Measurements from ENCODE around the gene LRIG1. TPM values are rescaled to one million over a fixed set of nuclear protein-coding genes. Genes with fewer than 3 reads are reported as not detected.

The LRIG1 gene
- total and polyA plus RNA-seq, 2 of the 8 experiments (the other 6 are each of a cell fraction or from before 2014, with no cell fraction given) = 78.1 to 88.7 TPM

DNA sequence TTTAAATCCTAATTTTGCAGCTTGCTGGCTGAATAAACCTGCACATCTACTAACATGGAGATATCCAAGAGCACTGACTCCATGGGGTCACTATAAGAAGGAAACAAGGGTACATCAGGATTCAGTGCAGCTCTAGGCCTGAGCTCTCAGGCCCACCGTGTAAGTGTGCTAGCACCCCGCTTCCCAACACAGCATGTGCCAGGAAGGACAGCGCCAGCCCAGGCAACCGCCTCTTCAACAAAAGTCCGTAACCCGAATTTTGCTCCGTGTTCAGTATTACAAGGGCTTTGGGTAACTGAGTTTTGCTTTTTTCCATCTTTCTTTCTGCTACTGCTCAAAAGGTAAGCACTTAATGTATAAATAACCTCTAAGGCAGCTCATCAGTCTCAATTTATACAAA is 89.8 kb downstream of the LRIG1 start (continued):
- TF ChIP-seq, protein P1, sequence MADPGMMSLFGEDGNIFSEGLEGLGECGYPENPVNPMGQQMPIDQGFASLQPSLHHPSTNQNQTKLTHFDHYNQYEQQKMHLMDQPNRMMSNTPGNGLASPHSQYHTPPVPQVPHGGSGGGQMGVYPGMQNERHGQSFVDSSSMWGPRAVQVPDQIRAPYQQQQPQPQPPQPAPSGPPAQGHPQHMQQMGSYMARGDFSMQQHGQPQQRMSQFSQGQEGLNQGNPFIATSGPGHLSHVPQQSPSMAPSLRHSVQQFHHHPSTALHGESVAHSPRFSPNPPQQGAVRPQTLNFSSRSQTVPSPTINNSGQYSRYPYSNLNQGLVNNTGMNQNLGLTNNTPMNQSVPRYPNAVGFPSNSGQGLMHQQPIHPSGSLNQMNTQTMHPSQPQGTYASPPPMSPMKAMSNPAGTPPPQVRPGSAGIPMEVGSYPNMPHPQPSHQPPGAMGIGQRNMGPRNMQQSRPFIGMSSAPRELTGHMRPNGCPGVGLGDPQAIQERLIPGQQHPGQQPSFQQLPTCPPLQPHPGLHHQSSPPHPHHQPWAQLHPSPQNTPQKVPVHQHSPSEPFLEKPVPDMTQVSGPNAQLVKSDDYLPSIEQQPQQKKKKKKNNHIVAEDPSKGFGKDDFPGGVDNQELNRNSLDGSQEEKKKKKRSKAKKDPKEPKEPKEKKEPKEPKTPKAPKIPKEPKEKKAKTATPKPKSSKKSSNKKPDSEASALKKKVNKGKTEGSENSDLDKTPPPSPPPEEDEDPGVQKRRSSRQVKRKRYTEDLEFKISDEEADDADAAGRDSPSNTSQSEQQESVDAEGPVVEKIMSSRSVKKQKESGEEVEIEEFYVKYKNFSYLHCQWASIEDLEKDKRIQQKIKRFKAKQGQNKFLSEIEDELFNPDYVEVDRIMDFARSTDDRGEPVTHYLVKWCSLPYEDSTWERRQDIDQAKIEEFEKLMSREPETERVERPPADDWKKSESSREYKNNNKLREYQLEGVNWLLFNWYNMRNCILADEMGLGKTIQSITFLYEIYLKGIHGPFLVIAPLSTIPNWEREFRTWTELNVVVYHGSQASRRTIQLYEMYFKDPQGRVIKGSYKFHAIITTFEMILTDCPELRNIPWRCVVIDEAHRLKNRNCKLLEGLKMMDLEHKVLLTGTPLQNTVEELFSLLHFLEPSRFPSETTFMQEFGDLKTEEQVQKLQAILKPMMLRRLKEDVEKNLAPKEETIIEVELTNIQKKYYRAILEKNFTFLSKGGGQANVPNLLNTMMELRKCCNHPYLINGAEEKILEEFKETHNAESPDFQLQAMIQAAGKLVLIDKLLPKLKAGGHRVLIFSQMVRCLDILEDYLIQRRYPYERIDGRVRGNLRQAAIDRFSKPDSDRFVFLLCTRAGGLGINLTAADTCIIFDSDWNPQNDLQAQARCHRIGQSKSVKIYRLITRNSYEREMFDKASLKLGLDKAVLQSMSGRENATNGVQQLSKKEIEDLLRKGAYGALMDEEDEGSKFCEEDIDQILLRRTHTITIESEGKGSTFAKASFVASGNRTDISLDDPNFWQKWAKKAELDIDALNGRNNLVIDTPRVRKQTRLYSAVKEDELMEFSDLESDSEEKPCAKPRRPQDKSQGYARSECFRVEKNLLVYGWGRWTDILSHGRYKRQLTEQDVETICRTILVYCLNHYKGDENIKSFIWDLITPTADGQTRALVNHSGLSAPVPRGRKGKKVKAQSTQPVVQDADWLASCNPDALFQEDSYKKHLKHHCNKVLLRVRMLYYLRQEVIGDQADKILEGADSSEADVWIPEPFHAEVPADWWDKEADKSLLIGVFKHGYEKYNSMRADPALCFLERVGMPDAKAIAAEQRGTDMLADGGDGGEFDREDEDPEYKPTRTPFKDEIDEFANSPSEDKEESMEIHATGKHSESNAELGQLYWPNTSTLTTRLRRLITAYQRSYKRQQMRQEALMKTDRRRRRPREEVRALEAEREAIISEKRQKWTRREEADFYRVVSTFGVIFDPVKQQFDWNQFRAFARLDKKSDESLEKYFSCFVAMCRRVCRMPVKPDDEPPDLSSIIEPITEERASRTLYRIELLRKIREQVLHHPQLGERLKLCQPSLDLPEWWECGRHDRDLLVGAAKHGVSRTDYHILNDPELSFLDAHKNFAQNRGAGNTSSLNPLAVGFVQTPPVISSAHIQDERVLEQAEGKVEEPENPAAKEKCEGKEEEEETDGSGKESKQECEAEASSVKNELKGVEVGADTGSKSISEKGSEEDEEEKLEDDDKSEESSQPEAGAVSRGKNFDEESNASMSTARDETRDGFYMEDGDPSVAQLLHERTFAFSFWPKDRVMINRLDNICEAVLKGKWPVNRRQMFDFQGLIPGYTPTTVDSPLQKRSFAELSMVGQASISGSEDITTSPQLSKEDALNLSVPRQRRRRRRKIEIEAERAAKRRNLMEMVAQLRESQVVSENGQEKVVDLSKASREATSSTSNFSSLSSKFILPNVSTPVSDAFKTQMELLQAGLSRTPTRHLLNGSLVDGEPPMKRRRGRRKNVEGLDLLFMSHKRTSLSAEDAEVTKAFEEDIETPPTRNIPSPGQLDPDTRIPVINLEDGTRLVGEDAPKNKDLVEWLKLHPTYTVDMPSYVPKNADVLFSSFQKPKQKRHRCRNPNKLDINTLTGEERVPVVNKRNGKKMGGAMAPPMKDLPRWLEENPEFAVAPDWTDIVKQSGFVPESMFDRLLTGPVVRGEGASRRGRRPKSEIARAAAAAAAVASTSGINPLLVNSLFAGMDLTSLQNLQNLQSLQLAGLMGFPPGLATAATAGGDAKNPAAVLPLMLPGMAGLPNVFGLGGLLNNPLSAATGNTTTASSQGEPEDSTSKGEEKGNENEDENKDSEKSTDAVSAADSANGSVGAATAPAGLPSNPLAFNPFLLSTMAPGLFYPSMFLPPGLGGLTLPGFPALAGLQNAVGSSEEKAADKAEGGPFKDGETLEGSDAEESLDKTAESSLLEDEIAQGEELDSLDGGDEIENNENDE (IDR thresholded peaks at IDR 0.05; ENCODE audit: insufficient replicate concordance, low read length) = no peak
- TF ChIP-seq RXRA (IDR thresholded peaks at IDR 0.05; ENCODE audit: insufficient read depth, low read depth, low read length) = no peak
- TF ChIP-seq JUN (IDR thresholded peaks at IDR 0.05; ENCODE audit: low read depth, low read length) = no peak
- no peak for TF ChIP-seq HDAC6 (IDR thresholded peaks at IDR 0.05; ENCODE audit: low read depth, low read length)
- no peak for TF ChIP-seq MAFK (IDR thresholded peaks at IDR 0.05; ENCODE audit: low read depth, low read length)
- TF ChIP-seq, protein P2, sequence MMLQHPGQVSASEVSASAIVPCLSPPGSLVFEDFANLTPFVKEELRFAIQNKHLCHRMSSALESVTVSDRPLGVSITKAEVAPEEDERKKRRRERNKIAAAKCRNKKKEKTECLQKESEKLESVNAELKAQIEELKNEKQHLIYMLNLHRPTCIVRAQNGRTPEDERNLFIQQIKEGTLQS (IDR thresholded peaks at IDR 0.05; ENCODE audit: insufficient read depth, low read depth, low read length) = no peak
- TF ChIP-seq SIN3A (conservative IDR thresholded peaks at IDR 0.05 in 1 of 2, IDR thresholded peaks at IDR 0.05 in 1 of 2; ENCODE audit: low read depth in 1 of 2, low read length in 2 of 2) = no peak
- no peak for TF ChIP-seq RFX5 (IDR thresholded peaks at IDR 0.05; ENCODE audit: borderline replicate concordance, low read depth, low read length)
- TF ChIP-seq ZNF274 (IDR thresholded peaks at IDR 0.05; ENCODE audit: borderline replicate concordance, extremely low read depth, low read length) = no peak
- no peak for TF ChIP-seq RAD21 (IDR thresholded peaks at IDR 0.05 in 1 of 2, conservative IDR thresholded peaks at IDR 0.05 in 1 of 2; ENCODE audit: low read depth in 2 of 2, low read length in 2 of 2)
